ENCODE data around the gene WDFY3. TPM values are rescaled to one million over a fixed set of nuclear protein-coding genes. Genes with fewer than 3 reads are reported as not detected.

WDFY3 gene
- total and polyA plus RNA-seq, 12 donors: 9.5 to 284 (median 85.0) TPM

DNA sequence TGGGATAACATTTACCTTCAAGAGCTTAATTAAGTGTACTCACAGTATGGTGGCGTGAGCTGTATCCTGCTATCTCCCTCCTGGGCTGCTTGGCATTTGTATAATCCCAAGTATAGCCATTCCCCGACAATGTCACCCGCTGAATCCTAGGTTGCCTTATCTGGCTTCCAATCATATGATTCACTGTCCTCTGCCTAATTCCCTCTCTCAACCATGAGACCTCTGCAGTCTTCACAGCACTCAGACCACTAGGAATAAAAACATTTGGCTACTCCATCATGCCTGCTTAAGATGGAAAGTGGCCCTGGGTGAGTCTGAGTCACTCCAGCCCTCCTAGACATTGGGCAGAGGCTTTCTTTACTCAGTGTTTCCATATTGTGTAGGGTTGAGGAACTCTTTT, 28.9 kb upstream of the WDFY3 start:
- Histone ChIP-seq H3K4me3 (no peak overlapping the region), H3K9me3 (replicated peaks in 1 of 3) (no peaks in the 10 kb centered on the region), H3K27ac (no peak overlapping the region), H3K36me3 (replicated peaks in 1 of 2) (no peaks in the 10 kb centered on the region), H3K4me1 (replicated peaks in 1 of 2) (no peaks in the 10 kb centered on the region), H3K27me3 (no peaks in the 10 kb centered on the region)
- no peak for DNase-seq
- intact Hi-C loops (cut with DNase I): no loop called here
- WGBS, 4 donors: 97 to 98% (median 97%) methylated on average over 3 of the region's 3 CpGs
- TF ChIP-seq, protein P1, sequence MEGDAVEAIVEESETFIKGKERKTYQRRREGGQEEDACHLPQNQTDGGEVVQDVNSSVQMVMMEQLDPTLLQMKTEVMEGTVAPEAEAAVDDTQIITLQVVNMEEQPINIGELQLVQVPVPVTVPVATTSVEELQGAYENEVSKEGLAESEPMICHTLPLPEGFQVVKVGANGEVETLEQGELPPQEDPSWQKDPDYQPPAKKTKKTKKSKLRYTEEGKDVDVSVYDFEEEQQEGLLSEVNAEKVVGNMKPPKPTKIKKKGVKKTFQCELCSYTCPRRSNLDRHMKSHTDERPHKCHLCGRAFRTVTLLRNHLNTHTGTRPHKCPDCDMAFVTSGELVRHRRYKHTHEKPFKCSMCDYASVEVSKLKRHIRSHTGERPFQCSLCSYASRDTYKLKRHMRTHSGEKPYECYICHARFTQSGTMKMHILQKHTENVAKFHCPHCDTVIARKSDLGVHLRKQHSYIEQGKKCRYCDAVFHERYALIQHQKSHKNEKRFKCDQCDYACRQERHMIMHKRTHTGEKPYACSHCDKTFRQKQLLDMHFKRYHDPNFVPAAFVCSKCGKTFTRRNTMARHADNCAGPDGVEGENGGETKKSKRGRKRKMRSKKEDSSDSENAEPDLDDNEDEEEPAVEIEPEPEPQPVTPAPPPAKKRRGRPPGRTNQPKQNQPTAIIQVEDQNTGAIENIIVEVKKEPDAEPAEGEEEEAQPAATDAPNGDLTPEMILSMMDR (IDR thresholded peaks at IDR 0.05): no peak
- no peak for TF ChIP-seq POLR2A (IDR thresholded peaks at IDR 0.05)

- WGBS, 4 donors: 53 to 62% (median 55%) methylated on average over 3 of the region's 3 CpGs
- H3K4me1 ChIP-seq (replicated peaks in 1 of 2): no peaks in the 10 kb centered on the region
- intact Hi-C loops (cut with DNase I): no loop called here
- no peak overlapping the region for H3K4me3 ChIP-seq
- no peak for DNase-seq
- H3K36me3 ChIP-seq (replicated peaks in 1 of 2): no peaks in the 10 kb centered on the region
- H3K9me3 ChIP-seq (replicated peaks in 1 of 3): no peaks in the 10 kb centered on the region
- H3K27ac ChIP-seq: no peak overlapping the region
- H3K27me3 ChIP-seq: no peaks in the 10 kb centered on the region
- no peak for TF ChIP-seq POLR2A (IDR thresholded peaks at IDR 0.05)
- TF ChIP-seq, protein P1 (IDR thresholded peaks at IDR 0.05): no peak
Observed at GRCh38 chr4:84994280-84994679, 27.8 kb upstream of the WDFY3 start.

DNA sequence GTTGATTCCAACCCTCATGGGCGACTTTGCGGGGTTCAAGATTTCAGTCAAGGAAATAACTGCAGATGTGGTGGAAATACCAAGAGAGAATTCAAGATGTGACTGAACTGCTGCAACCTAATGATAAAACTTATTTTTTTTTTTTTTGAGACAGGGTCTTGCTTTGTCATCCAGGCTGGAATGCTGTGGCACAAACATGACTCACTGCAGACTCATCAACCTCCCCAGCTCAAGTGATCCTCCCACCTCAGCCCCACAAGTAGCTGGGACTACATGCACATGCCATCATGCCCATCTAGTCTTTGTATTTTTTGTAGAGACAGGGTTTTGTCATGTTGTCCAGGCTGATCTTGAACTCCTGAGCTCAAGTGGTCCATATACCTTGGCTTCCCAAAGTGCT, 19.5 kb upstream of the WDFY3 start:
- no peak for TF ChIP-seq POLR2A (IDR thresholded peaks at IDR 0.05)
- TF ChIP-seq, protein P1 (IDR thresholded peaks at IDR 0.05): no peak
- no peaks in the 10 kb centered on the region for H3K27me3 ChIP-seq
- H3K9me3 ChIP-seq (replicated peaks in 1 of 3): no peaks in the 10 kb centered on the region
- no peak for DNase-seq
- H3K4me3 ChIP-seq: no peak overlapping the region
- intact Hi-C loops (cut with DNase I): no loop called here
- H3K4me1 ChIP-seq (replicated peaks in 1 of 2): no peaks in the 10 kb centered on the region
- H3K27ac ChIP-seq: no peak overlapping the region
- WGBS, 4 donors: 84 to 98% (median 98%) methylated on average over 2 of the region's 2 CpGs
- H3K36me3 ChIP-seq (replicated peaks in 1 of 2): no peaks in the 10 kb centered on the region

GRCh38 chr4:84977396-84977795, 10.9 kb upstream of the WDFY3 start:
- H3K27me3 ChIP-seq: no peaks in the 10 kb centered on the region
- TF ChIP-seq, protein P1 (IDR thresholded peaks at IDR 0.05): no peak
- no peak for TF ChIP-seq POLR2A (IDR thresholded peaks at IDR 0.05)
- H3K36me3 ChIP-seq (replicated peaks in 1 of 2): no peaks in the 10 kb centered on the region
- no peak overlapping the region for H3K27ac ChIP-seq
- no peak for DNase-seq
- intact Hi-C loops (cut with DNase I): no loop called here
- no peaks in the 10 kb centered on the region for H3K4me1 ChIP-seq (replicated peaks in 1 of 2)
- H3K9me3 ChIP-seq (replicated peaks in 1 of 3): no peaks in the 10 kb centered on the region
- no peak overlapping the region for H3K4me3 ChIP-seq
